Skin of body (tissue), 2 donors: ENCODE measurements around the gene TMEM213. TPM values are rescaled to one million over a fixed set of nuclear protein-coding genes. Genes with fewer than 3 reads are reported as not detected.
"Not testable (repeated sequence)": the region's sequence is repeated elsewhere in the genome, so short reads cannot be mapped to it uniquely, and the experiment has no call there.

Experiments
- DNase-seq: peaks from one replicate; lab custom pipeline; 2025; lab: John Stamatoyannopoulos, UW
- total RNA-seq: library from RNA; depleted of rRNA; stranded (reverse); fragments of >200 nt; gene quantifications from one replicate; pipeline ENCODE4 v1.2.3, GENCODE V29; 2014

Gene TMEM213
- total RNA-seq, 1 donor from 2014 or later, result not detected

DNA sequence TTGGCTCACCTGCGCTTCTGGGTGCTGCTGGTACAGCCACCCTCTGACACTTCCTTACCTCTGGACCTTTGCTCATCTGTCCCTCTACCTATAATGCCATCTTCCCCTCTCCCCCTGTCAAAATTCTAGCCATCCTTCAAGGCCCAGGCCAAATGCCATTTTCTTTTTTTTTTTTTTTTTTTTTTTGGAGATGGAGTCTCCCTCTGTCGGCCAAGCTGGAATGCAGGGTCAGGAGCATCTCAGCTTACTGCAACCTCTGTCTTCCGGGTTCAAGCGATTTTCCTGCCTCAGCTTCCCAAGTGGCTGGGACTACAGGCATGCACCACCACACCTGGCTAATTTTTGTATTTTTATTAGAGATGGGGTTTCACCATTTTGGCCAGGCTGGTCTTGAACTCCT, 748 bp upstream of the TMEM213 start:
- DNase-seq, result not testable (repeated sequence)

- no peak for DNase-seq
Measured at GRCh38 chr7:138798836-138799235, 1.0 kb downstream of the TMEM213 start.

DNA sequence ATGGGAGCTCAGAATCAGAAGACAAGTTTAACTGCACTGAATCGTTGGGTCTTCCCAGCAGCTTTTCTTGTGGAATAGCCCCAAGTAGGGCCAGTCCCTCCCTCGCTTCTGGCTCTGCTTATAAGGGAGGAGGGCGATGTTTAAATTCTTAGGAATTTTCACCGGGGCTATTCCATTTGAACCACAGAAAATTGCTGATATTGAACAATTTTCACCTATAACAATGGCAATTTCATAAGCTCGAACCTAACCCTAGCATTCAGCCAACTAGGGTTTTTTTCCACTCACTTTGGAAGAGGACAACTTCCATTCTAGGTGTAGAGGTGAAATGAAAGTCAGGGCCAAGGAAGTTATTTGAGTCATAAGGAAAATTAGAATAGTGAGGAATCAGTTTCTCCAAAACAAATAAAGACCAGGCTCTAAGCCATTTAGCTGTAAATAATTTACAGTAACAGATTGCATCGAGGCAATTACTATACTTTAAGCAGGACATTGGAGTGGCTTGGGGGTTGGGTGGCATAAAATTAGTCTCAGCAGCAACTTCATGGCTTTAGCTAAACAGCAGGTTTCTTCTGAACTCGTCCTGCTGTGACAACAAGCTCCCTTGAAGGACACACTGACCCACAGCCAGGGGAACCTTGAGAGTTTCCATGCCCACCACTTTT, 1.7 kb downstream of the TMEM213 start:
- no peak for DNase-seq

DNA sequence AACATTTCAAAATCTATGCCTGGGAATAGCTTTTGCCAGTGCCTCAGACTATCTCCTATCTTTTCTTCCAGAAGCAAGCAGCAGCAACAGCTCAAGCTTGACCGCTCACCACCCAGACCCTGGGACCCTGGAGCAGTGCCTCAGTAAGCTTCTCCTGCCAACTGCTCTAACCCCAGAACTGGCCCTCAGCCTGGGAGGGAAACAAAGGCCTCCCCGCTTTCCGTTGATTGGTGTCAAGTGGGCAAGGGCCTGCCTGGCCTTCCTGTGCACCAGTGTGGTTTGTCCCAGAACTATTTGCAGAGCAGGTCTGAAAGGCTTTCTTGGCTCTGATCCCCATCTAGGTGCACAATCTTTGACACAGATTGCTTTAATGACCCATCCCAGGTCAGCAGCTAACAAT, 3.5 kb downstream of the TMEM213 start:
- no peak for DNase-seq

- no peak for DNase-seq
Measured at GRCh38 chr7:138802706-138803105, 4.9 kb downstream of the TMEM213 start.

- DNase-seq, result no peak
Measured at GRCh38 chr7:138804618-138805017, 6.8 kb downstream of the TMEM213 start.

DNA sequence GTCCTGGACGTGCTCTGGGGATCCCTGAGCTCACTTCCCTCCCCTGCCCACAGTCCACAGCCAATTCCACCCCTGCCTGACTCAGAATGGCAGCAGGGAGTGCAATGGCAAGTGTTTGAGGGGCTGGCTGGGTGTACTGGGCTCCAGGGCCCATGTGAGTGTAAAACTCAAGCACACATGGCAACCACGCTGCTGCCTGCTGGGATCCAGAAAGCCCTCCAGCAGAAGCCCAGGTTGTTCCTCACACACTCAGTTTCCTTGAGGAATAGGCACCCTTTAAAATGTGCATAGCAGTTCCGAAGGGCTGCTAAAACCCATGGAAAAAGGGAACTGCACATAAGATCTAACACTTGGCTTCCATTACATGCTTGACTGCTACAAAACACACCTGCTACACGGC, 11.6 kb downstream of the TMEM213 start:
- no peak for DNase-seq

GRCh38 chr7:138811327-138811726, 13.5 kb downstream of the TMEM213 start:
- not testable (repeated sequence) for DNase-seq

GRCh38 chr7:138813945-138814344, 16.2 kb downstream of the TMEM213 start:
- DNase-seq, result no peak

GRCh38 chr7:138814816-138815332, 17.1 kb downstream of the TMEM213 start:
- no peak for DNase-seq

GRCh38 chr7:138816650-138817049, 18.9 kb downstream of the TMEM213 start:
- no peak for DNase-seq

DNA sequence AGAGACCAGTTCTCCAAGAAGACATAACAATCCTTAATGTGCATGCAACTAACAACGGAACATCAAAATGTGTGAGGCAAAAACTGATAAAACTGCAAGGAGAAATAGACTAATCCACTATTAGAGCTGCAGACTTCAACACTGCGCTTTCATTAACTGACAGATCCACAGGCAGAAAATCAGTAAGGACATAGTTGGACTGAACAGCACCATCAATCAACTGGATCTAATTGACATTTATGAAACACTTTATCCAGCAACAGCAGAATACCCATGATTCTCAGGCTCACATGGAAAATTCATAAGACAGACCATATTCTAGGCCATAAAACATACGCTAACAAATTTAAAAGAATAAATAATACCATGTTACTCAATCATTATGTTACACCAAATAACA, 21.8 kb downstream of the TMEM213 start:
- no peak for DNase-seq

- DNase-seq, result no peak
Measured at GRCh38 chr7:138821912-138822311, 24.1 kb downstream of the TMEM213 start.

DNA sequence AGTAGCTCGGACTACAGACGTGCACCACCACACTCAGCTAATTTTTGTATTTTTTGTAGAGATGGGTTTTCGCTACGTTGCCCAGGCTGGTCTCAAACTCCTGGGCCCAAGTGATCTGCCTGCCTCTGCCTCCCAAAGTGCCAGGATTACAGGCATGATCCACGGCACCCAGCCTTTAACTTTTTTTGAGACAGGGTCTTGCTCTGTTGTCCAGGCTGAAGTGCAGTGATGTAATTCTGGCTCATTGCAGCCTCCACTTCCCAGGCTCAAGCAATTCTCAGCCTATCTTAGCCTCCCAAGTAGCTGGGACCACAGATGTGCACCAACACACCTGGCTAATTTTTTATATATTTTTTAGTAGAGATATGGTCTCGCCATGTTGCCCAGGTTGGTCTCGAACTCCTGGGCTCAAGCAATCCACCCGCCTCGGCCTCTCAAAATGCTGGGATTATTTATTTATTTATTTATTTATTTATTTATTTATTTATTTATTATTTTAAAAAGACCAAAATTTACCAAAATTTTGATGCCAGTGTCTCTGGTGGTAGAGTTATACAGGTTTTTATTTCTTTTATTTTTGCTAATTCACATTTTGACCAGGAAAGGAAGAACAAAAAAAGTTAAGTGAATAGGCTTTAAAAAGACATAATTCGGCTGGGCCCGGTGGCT, 25.2 kb downstream of the TMEM213 start:
- DNase-seq, result no peak

GRCh38 chr7:138825049-138825721, 27.4 kb downstream of the TMEM213 start:
- no peak for DNase-seq

- no peak for DNase-seq
Measured at GRCh38 chr7:138828302-138828701, 30.5 kb downstream of the TMEM213 start.

DNA sequence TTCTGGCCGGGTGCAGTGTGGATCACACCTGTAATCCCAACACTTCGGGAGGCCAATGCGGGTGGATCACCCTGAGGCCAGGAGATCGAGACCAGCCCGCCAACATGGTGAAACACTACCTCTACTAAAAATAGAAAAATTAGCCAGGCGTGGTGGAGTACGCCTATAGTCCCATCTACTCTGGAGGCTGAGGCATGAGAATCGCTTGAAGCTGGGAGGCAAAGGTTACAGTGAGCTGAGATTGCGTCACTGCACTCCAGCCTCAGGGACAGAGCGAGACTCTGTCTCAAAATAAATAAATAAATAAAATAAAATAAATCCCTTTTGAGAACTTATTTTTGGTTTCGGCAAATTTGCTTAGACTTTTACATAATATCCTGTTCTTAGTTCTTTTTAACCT, 31.5 kb downstream of the TMEM213 start:
- DNase-seq, result no peak

GRCh38 chr7:138832966-138833365, 35.2 kb downstream of the TMEM213 start:
- DNase-seq, result no peak

DNA sequence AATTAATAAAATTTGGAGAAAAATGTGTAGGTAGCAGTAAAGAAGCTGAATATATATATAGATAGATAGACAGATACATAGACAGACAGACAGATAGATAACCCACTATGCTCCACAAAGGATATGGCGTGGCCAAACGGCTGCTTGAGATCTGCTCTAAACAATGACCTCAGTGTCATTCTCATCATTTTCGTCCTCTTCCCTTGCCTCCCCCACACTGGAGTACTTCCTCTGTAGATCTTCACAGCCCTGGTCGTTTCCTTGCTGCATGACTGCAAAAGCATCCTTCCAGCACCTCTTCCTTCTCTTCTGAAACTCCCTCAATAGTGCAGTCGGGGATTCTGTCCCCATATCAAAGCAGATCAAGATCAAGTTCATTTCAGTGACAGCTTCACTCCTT, 35.8 kb downstream of the TMEM213 start:
- no peak for DNase-seq

DNA sequence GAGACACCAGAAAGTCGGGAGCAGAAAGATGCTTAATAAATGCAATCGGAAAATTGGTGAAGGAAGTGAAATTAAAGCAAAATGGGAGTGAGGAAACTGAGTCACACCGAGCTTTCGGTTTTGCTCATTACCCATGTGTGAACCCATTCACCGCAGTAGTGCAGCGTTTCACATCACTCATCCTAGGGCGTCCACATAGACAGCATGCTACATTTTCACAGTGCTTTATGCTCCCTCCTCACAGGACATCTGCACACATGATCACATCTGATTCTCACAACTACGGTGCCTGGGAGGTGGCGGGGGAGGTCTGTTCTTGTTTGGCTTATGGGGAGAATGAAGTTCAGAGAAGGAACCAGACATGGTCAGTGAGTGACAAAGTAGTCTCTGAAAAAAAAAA, 36.8 kb downstream of the TMEM213 start:
- DNase-seq, result no peak

DNA sequence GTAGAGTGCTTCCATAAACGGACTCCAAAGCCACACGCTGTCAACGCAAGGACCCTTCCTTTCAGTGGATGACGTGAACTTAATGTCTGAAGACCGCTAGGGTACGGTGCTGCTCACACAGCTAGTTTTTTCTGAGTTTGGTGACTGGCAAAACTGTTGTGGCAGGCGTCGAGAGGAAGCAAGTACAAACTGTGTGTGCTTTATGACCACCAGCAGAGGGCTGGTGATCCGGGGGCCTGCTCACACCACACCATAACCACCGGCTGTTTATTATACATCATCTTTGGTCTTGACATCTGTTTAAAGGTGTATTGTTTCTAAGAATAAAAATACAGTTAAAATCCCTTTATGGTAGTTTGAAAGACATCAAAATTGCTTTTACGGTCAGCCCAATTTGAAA, 37.3 kb downstream of the TMEM213 start:
- DNase-seq, result no peak

GRCh38 chr7:138837627-138838026, 39.8 kb downstream of the TMEM213 start:
- DNase-seq, result no peak

DNA sequence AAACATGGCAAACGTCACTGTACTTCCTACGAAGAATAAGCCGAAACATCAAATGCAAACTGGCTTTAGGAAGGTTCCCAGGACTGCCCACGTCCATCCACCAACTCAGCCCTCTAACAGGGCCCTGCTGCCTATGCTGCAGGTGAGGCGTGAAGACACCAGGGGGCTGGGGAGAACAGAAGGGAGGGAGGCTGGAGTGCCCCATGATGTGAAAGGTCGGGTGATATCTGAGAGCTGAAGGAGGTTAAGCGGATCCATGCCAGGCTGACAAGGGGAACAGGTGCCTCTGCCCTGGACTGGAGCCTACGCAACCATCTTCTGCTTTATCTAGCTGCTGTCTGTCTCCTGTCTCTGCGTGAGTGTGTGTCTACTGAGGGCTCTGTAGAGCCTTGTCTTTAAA, 40.4 kb downstream of the TMEM213 start:
- no peak for DNase-seq
